Breast epithelium (tissue), 3 donors: ENCODE data around the gene TMEM123.

Experiments
- POLR2AphosphoS5 ChIP-seq, 3 donors: sonication (generic); formaldehyde crosslinking; IDR thresholded peaks; one replicate each; pipeline ENCODE4 v1.6.1; 2017; ENCODE audit warnings: antibody characterized with exemption in 3 of 3
- TF ChIP-seq, protein P1 (sequence below), 3 donors: fragments of 450-650 bp; IDR thresholded peaks; one replicate each; pipeline ENCODE4 v1.5.1; 2016 to 2017; ENCODE audit warnings: antibody characterized with exemption in 3 of 3, mild to moderate bottlenecking in 3 of 3, moderate library complexity in 3 of 3

- TF ChIP-seq, protein P1, sequence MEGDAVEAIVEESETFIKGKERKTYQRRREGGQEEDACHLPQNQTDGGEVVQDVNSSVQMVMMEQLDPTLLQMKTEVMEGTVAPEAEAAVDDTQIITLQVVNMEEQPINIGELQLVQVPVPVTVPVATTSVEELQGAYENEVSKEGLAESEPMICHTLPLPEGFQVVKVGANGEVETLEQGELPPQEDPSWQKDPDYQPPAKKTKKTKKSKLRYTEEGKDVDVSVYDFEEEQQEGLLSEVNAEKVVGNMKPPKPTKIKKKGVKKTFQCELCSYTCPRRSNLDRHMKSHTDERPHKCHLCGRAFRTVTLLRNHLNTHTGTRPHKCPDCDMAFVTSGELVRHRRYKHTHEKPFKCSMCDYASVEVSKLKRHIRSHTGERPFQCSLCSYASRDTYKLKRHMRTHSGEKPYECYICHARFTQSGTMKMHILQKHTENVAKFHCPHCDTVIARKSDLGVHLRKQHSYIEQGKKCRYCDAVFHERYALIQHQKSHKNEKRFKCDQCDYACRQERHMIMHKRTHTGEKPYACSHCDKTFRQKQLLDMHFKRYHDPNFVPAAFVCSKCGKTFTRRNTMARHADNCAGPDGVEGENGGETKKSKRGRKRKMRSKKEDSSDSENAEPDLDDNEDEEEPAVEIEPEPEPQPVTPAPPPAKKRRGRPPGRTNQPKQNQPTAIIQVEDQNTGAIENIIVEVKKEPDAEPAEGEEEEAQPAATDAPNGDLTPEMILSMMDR (IDR thresholded peaks at IDR 0.05): no peak
- no peak for TF ChIP-seq POLR2AphosphoS5 (IDR thresholded peaks at IDR 0.05)
These were observed 55.6 kb downstream of the TMEM123 start for GRCh38 chr11:102396708-102397563.
